GM12801 (cell line): Measurements from ENCODE around the gene APLP1.

Experiments used
- TF ChIP-seq, protein P1 (sequence below): IDR thresholded peaks from one replicate; pipeline ENCODE4 v1.5.1; 2011; ENCODE audit warnings: control low read depth; ENCODE audit not compliant: insufficient read length; ENCODE audit errors: extremely low read depth

The APLP1 gene

DNA sequence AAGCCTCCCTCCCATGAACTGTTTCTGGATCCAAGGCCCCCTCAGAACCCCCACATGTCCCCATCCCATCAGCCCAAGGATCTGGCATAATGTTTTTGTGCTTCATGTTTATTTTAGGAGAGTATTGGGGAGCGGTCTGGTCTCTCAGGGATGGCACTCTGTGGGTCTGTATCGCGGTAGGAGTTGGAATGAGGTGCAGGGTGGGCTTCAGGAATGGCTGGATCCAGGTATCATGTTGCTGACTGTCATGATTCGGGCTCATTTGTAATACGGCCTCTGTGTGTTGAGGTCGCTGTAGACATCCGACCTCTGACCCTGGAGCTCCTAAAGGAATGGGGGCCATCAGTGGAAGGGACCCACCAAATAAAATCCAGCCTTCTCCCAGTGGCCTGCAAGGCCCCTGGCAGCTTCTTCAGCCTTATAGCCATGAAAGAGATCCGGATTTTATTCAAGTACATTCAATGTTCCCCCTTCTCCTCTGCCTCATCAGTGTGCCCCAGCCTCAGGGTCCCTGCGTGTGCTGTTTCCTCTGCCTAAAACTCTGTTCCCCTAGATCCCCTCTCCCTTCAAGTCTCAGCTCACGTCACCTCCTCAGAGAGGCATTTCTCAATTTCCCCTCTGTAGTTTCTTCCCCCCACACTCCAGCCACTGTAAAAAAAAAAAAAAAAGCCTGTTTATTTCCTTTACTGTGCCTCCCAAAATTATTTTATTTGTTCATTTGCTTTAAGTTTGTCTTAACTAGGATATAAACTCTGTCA, 36.1 kb downstream of the APLP1 start:
- TF ChIP-seq, protein P1, sequence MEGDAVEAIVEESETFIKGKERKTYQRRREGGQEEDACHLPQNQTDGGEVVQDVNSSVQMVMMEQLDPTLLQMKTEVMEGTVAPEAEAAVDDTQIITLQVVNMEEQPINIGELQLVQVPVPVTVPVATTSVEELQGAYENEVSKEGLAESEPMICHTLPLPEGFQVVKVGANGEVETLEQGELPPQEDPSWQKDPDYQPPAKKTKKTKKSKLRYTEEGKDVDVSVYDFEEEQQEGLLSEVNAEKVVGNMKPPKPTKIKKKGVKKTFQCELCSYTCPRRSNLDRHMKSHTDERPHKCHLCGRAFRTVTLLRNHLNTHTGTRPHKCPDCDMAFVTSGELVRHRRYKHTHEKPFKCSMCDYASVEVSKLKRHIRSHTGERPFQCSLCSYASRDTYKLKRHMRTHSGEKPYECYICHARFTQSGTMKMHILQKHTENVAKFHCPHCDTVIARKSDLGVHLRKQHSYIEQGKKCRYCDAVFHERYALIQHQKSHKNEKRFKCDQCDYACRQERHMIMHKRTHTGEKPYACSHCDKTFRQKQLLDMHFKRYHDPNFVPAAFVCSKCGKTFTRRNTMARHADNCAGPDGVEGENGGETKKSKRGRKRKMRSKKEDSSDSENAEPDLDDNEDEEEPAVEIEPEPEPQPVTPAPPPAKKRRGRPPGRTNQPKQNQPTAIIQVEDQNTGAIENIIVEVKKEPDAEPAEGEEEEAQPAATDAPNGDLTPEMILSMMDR: no peak

DNA sequence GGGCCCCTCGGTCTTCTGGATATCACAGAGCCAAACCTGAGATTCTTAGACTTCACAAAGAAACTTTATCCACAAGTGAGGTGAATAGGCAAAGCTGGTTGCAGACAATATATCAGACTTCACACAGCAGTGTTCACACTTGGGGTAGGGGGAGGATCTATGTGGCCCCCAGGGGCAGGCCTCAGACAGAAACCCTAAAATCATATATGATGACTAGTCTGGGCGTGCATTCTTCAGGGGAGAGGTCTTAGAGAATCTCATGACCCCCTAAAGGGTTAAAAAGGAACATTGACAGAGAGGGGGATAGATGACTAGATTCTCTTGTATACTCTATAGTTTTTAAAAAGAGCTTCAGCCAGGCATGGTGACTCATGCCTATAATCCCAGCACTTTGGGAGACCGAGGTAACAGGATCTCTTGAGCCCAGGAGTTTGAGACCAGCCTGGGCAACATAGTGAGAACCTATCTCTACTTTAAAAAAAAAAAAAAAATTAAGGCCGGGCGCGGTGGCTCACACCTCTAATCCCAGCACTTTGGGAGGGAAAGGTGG, 36.9 kb downstream of the APLP1 start:
- TF ChIP-seq, protein P1: no peak

DNA sequence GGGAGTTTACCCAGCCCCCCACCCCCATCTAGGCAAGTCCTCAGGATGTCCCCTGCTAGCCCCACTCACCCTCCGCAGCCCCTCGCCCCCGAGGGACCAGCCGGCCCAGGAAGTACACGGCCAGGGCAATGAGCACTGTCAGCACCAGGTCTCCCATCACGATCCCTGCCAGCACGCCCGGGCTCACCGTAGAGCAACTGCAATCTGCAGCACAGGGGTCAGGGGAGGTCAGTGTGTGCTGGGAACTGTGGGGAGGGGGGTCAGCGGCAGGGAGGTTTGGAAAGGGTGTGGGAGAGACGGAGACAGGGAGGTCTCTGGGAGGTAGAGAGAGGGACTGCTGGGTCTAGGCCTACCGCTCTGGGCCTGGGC, 39.0 kb downstream of the APLP1 start:
- TF ChIP-seq, protein P1: no peak

DNA sequence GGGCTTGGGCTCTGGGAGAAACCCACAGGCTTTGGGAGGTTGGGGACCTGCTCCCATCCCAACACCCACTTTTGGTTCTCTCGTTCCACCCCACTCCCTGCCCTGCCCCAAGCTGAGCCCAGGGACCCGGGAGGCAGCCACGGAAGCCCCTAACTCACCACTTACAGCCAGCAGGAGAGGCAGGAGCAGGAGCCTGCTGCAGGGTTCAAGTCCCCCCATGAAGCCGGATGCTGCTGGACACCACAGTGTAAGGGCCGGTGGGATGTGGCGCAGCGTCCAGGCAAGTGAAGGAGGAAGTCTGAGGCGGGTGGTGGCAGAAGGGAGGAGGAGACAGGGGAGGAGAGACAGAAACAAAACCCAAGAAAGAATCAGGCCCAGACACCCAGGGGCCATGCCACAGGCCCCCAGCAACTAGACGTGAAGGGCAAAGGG, 39.7 kb downstream of the APLP1 start, which contains the start of gene TYROBP:
Gene TYROBP (minus strand): TSS at position 286 of the 432 bp plus-strand sequence. CDS start 67 bp downstream, at position 219.
- TF ChIP-seq, protein P1: no peak

DNA sequence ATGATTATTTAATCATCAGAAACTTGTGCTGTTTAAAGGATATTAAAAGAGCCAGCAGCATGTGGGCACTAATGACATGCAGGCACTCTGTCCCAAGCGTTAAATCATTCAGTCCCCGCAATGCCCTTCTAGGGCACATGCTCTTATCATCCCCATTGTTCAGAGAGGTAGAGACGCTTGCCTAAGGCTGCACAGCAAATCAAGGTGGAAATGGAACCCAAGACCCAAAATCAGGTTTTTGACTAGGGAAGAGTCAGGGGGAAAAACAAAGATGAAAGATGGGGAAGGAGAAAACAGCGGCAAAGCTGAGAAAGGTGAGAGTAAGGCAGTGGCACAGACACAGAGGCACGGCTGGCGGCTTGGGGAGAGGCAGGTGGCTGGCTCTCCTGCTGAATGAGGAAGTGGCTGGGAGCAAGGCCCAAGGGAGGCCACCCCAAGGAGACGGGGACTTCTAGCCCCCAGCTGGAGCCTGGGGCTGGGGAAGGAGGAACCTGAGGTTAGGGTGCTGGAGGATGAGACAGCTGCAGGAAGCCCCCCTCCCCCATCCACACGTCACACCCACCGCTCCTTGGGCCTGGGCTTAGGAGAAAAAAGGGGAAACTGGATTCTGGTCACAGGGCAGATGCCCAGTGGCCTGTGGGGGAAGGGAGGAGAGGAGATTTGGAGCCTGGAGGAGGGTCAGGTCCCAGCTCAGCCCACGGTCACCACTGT, 40.8 kb downstream of the APLP1 start:
- TF ChIP-seq, protein P1: no peak

DNA sequence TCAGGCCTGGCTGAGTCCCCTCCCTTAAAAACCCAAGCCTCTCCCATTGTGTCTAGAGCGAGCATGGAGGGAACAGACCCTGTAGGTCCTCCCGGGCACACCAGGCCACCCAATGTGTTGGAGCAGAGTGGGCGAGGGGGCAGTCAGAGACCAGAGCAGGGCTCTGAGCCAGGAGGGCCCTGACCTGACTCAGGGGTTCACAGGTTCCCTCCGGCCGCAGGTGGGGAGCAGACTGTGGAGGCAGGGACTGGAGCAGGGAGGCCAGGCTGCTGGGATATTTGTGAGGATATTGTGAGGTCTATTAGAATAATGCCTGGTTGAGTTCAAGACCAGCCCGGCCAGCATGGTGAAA, 41.3 kb downstream of the APLP1 start:
- TF ChIP-seq, protein P1: no peak

DNA sequence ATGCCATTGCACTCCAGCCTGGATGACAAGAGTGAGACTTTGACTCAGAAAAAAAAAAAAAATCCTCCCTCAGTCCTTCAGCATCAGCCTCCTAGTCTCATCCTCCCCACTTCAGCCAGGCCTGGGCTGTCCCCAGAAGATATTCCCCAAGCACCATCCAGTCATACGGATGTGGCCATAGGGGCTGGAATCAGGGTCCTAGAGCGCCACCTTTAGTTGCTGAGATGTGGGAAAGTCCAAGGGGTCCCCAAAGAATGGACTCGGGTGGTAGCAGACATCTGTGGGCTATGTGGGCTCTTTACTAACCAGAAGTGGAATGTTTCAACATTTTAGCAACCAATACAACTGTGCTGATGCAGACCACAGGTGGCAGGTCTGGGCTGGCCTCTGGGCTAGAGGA, 42.8 kb downstream of the APLP1 start:
- TF ChIP-seq, protein P1: no peak
